Measurements from ENCODE around the gene PCNX2. TPM values are rescaled to one million over a fixed set of nuclear protein-coding genes. Genes with fewer than 3 reads are reported as not detected.

PCNX2 gene
- total RNA-seq, 1 experiment from 2014 or later, result 9.1 TPM

DNA sequence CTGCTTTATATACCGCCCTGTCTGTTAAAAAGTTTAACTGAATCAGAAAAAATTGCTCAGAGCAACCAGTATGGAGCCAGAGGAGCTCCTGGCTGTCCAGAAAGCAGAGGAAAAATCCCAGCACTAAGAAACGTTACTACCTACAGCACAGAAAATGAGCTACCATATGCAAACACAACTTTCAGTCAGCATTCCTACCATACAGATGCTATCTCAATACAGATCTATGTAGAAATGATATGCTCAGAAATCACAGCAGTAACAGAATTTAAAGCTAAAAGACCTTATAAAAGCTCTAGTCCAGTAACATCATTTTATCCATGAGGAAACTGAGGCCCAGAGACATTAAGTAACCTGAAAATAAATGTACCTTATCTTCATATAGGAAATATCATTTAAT lies 38.7 kb downstream of the PCNX2 start:
- Histone ChIP-seq H3K36me3 (ENCODE audit: insufficient read depth, low read length, poor library complexity, severe bottlenecking) (no peaks in the 10 kb centered on the region), H3K27ac (ENCODE audit: low read depth, low read length, poor library complexity, severe bottlenecking) (no peak overlapping the region), H3K4me3 (ENCODE audit: low read depth, low read length, poor library complexity, severe bottlenecking) (no peak overlapping the region), H3K9me3 (ENCODE audit: low read depth, low read length, poor library complexity, severe bottlenecking) (no peaks in the 10 kb centered on the region), H3K27me3 (replicated peaks; ENCODE audit: insufficient read depth, low read depth, low read length, poor library complexity) (no peaks in the 10 kb centered on the region), H3K4me1 (ENCODE audit: insufficient read depth, low read length, poor library complexity, severe bottlenecking) (no peaks in the 10 kb centered on the region)
- TF ChIP-seq CTCF (conservative IDR thresholded peaks at IDR 0.05; ENCODE audit: low read depth, low read length), result no peak
- no peak for TF ChIP-seq EZH2 (IDR thresholded peaks at IDR 0.05; ENCODE audit: borderline replicate concordance, low read depth, low read length, poor library complexity, severe bottlenecking)
- intact Hi-C loops (cut with micrococcal nuclease; ENCODE audit: unreplicated experiment), result no loop called here
- no peak for DNase-seq (ENCODE audit: low spot score)
- BruUV-seq (replicated peaks), result no TSS peak
- ChIA-PET CTCF (no interaction called here), POLR2A (ENCODE audit: low non-redundant PET) (no interaction called here)

- Histone ChIP-seq H3K27ac (ENCODE audit: low read depth, low read length, poor library complexity, severe bottlenecking) (no peak overlapping the region), H3K4me3 (ENCODE audit: low read depth, low read length, poor library complexity, severe bottlenecking) (no peak overlapping the region), H3K4me1 (ENCODE audit: insufficient read depth, low read length, poor library complexity, severe bottlenecking) (no peaks in the 10 kb centered on the region), H3K36me3 (ENCODE audit: insufficient read depth, low read length, poor library complexity, severe bottlenecking) (no peaks in the 10 kb centered on the region), H3K9me3 (ENCODE audit: low read depth, low read length, poor library complexity, severe bottlenecking) (no peaks in the 10 kb centered on the region), H3K27me3 (replicated peaks; ENCODE audit: insufficient read depth, low read depth, low read length, poor library complexity) (no peaks in the 10 kb centered on the region)
- TF ChIP-seq CTCF (conservative IDR thresholded peaks at IDR 0.05; ENCODE audit: low read depth, low read length), result no peak
- no peak for TF ChIP-seq EZH2 (IDR thresholded peaks at IDR 0.05; ENCODE audit: borderline replicate concordance, low read depth, low read length, poor library complexity, severe bottlenecking)
- intact Hi-C loops (cut with micrococcal nuclease; ENCODE audit: unreplicated experiment), result no loop called here
- POLR2A ChIA-PET (ENCODE audit: low non-redundant PET), result no interaction called here
- no peak for DNase-seq (ENCODE audit: low spot score)
- no TSS peak for BruUV-seq (replicated peaks)
- CTCF ChIA-PET, result no interaction called here
Observed at GRCh38 chr1:233256191-233256590, 39.3 kb downstream of the PCNX2 start.

- no peak overlapping the region for H3K4me3 ChIP-seq (ENCODE audit: low read depth, low read length, poor library complexity, severe bottlenecking)
- ChIA-PET CTCF (no interaction called here), POLR2A (ENCODE audit: low non-redundant PET) (no interaction called here)
- no peaks in the 10 kb centered on the region for H3K9me3 ChIP-seq (ENCODE audit: low read depth, low read length, poor library complexity, severe bottlenecking)
- intact Hi-C loops (cut with micrococcal nuclease; ENCODE audit: unreplicated experiment), result no loop called here
- no TSS peak for BruUV-seq (replicated peaks)
- no peak for DNase-seq (ENCODE audit: low spot score)
- no peak overlapping the region for H3K27ac ChIP-seq (ENCODE audit: low read depth, low read length, poor library complexity, severe bottlenecking)
- TF ChIP-seq CTCF (conservative IDR thresholded peaks at IDR 0.05; ENCODE audit: low read depth, low read length) (no peak), EZH2 (IDR thresholded peaks at IDR 0.05; ENCODE audit: borderline replicate concordance, low read depth, low read length, poor library complexity, severe bottlenecking) (no peak)
- H3K36me3 ChIP-seq (ENCODE audit: insufficient read depth, low read length, poor library complexity, severe bottlenecking), result no peaks in the 10 kb centered on the region
- H3K4me1 ChIP-seq (ENCODE audit: insufficient read depth, low read length, poor library complexity, severe bottlenecking), result no peaks in the 10 kb centered on the region
- H3K27me3 ChIP-seq (replicated peaks; ENCODE audit: insufficient read depth, low read depth, low read length, poor library complexity), result no peaks in the 10 kb centered on the region
Observed at GRCh38 chr1:233255145-233255544, 40.4 kb downstream of the PCNX2 start.
